HG02870 (cell line): ENCODE measurements around the gene RARA.

ENCODE experiments used
- ATAC-seq: cut with Tn5 transposase; IDR thresholded peaks from one replicate; pipeline ENCODE4 v1.9.1; 2021; ENCODE audit warnings: mild to moderate bottlenecking, moderate library complexity; ENCODE audit not compliant: unreplicated experiment

RARA gene

DNA sequence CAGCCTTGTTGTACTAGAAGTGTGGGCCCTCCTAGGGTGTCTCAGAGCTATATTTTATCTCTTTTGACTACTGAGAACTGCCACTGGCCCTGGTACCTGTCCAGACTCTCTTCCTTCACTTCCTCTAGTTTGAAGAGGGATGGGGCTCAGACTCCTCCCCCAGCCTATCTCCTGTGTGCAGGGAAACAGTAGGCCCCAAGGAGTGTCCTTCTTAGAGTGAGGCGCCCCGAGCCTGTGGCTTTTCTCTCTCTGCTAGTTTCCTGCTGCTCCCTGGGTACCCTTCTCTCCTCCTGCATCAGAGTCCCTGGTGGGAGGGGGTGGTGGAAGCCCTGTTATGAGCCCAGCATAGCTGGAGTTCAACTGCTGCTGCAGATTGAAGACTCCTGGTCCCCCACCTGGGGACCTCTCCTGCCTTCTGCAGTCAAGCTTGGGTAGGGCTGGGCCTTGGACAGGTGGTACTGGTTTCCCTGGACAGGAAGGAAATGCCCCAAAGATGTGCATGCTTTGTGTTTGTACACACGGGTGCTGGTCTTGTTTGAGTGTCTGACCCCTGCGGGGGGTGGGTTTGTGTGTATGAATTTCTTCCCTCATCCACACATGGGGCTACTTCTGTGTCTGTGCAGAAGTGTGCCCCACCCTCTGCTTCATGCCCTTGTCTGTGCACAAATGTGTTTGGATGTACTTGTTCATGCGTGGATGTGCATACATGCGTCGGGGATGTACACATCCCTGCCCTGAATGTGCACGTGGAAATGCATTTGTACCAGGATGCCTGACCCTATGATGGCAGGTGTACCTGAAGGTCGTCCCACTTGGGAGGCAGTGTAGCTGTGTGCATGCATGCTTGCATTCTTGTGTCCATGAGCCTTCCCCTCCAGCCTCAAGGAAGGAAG lies 6.9 kb downstream of the RARA start:
- ATAC-seq, result no peak

DNA sequence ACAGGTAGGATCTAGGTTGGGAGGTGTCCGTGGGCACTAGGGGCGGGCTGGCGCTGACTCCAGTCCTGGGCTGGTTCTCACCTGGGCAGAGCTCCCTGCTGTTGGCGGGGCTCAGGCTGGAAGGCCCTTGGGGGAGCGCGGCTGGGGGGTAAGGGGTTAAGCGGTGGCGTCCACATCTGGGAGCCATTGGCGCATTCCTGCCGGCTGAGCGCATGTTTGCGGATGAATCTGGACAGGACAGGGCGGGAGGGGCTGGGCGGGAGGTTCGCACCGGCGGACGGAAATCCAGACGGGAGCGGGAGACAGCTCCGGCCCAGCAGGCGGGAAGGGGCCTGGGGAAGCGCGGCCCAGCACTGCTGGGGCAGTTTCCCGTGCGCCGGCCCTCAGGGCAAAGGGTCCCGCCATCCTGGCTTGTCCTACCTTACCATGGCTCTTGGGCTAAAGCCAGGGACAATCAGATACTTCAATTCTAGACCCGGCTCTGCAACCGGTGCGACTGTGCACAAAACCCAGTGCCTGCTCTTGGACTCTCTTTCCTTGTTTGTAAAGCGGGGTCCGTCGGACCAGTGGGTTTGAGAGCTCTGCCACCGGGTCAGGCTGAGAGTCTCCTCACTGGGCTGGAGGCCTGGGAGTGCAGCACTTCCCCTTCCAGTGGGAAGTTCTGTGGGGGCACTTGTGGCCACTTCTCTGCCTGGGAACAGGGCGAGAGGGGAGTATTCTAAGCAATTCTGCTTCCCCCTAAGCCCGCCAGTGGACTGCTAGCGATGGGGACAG lies 7.8 kb downstream of the RARA start:
- no peak for ATAC-seq

DNA sequence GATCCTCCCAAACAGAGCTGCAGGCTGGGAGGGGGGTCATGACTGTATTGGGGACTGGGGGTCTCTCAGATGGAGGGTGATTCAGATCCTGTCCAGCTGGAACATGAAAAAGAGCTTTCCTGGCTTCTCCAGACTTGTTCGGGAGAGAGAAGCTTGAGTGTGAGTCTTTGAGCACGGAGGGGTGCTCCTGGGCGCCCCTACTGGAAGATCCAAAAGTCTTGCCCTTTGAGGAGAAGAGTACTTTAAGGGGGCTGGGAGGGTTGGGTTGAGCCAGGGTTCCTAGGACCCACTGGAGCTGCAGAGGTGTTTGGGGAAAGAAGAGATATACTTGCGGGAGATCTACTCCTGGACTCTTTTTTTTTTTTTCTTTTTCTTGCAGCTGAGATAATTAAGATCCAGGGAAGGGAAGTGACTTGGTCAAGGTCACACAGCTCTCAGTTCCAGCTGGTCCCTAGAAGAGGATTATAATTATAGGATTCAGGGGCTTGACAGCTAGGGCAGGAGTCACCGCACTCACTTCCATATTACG lies 8.4 kb downstream of the RARA start:
- ATAC-seq, result no peak

DNA sequence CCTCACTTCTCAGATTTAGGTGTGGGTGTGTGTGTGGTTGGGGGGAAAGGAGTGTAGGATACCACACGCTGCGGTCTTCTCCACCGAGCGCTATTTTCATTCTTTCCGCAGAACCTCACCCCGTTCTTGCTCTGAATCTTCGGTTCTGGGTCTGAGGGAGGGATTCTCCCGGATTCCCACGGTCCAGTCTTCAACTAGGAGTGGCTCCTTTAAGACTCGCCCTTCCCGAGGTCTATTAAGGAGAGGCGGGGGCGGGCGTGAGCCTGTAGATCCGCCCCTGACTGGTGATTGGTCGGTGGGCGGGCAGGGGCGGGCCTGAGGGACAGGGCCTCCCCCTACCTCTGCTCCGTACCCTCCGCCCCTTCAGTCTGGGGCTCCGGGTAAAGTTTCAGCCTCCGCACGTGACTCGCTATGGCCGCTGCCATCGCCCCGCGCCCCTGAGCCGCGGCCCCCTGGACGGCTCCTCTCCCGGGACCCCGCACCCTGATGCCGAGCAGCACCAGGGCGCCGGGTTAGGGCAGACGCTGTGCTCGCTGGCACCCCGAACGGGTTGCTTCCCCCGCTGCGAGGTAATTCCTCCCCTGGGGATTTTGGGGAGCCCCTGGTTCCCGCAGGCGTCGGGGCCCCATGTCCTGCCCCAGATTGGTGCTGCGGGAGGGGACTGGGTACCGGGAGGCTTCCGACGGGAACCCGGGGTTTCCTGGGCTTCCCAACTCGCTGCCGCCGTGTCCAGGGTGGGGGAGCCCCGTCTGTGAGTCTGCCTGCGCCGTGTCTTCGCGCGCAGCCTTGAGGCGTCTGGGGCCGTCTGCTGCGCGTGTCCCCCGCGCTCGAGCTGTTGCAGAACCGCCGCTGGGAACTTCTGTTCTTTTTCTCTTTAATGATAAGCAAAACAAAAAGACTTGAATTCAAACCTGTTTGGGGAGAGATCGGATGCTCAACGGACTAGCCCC lies 9.2 kb downstream of the RARA start:
- ATAC-seq, result peak; percentile 63

DNA sequence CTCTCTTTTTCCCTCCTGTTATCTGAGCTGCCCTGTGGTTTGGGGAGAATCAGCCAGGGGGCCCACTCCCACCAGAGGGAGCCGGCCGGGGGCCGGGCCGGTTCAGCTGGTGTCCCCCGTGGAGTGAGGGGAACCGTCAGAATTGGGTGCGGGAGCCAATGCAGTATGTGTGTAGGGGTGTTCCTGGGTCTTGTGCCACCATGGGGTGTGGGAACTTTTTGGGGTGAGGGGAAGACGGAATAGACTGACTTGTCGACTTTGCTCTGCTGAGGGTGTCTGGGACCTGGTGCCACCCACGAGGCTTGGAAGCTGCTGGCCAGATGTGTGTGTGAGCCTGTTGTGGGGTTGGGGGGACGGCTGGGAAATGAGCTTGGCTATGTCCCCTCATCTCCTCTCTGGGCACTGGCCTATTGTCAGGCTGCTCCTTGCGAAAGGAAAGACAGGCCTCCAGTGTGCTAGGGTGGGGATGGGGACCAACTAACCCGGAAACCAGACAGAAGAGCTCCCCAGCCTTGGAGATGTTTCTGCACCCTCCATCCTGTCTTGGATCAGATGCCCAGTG lies 9.9 kb downstream of the RARA start:
- ATAC-seq, result no peak

DNA sequence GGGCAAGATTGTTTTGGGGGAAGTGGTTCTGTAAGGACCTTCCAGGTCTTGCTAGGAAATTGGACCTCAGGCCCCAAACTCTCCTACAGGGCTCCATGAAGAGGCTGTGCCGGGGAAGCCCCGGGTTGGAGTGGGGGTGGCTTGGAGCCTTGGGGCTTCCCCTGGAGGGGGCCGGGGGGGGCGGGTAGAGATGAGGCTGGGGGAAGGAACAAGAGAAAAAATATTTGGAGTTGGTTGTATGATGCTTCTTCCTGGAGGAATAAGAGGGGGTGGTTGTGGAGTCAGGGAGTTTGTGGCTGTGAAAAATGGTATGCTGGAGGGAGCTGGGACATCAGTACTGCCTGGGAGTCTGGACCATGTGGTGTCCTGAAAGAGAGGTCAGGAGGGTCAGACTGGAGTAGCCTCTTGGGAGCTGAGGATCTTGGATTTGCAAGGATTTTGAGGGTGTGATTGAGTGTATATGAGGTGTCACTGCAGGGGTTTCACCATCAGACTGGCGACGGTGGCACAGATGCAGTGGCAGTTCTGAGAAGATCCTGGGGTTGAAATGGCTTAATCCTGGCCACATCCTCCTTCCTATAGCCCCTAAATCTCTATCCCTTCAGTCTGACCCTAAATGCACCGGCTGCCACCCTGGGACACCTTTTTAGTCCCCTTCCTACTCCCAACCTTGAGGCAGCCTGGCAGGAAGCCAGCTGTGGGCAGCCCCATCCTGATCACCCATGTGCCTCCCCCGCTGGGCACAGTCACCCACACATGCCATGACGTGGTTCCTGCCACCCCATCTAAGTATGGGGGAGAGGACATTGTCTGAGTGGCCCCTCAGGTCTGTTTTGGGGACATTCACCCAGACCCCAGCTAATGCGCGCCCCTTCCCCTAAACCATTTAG lies 10.9 kb downstream of the RARA start:
- ATAC-seq, result no peak

DNA sequence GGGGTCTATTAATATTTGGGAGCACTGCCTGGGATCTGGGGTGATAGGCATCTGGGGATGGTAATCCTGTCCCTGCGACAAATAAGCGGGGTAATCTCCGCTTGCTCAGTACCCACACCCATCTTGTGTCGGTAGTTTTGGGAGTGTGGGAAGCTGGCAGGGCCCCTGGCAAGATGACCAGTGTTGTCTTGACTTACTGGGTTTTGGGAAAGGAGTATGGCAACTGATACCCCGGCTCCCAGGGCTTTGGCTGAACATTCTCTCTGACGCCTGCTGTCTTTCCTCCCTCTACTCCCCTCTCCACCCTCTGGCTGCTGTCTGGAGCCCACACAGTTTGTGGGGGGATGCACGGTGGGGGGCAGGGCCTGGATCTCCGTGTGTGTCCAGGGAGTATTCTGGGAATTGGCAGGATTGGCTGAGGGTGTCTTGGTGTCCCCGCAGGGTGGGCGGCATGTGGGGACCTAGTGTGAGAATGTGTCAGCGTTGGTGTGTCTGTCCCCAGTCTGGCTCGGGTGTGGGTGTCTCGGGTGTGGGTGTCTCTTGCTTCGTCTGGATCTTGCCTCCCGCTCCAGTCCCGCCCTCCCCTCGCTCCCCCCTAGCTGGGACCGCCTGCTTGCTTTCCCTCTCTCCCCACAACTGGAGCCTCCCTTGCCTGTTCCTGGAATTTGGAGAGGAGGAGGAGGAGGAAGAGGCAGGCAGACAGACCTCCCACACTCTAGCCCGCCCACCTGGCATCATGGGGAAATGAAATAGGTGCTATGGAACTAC lies 12.0 kb downstream of the RARA start:
- no peak for ATAC-seq

DNA sequence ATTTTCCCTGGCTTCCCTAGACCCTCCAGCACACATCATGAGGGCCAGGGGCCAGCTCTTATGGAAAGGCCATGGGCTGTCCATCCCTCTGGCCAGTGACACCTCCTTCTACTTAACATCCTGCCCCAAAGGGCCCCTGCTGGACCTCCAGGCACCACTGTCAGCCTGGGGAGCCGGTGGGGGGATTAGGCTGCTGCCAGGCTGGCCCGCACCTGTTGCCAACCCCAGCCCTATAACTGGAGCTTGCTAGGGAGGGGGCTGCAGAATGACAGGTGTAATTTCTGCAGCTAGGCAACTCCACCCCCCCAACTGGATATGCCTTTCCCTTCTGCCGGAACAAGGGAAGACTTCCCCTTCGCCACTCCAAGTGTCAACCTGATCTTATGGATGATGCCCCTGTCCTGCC lies 12.5 kb downstream of the RARA start:
- no peak for ATAC-seq

DNA sequence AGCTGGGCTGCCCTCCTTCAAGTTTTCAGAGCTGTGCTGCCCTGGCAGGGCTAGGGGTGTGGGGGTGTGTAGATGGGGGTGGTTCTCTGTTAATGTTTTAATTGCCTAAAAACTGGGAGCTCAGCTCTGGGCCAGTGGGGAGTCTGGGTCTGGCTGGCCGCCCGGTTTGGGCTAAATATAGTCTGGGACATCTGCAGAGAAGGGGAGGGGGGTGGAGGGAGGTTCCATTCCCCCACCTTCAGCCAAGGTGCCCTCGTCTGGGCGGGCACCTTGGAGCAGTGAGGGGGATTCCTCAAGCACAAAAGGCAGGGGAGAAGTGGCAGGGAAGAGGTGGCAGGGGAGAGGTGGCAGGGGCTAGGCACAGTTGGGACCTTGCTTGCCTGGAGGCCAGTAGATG lies 13.0 kb downstream of the RARA start:
- no peak for ATAC-seq

DNA sequence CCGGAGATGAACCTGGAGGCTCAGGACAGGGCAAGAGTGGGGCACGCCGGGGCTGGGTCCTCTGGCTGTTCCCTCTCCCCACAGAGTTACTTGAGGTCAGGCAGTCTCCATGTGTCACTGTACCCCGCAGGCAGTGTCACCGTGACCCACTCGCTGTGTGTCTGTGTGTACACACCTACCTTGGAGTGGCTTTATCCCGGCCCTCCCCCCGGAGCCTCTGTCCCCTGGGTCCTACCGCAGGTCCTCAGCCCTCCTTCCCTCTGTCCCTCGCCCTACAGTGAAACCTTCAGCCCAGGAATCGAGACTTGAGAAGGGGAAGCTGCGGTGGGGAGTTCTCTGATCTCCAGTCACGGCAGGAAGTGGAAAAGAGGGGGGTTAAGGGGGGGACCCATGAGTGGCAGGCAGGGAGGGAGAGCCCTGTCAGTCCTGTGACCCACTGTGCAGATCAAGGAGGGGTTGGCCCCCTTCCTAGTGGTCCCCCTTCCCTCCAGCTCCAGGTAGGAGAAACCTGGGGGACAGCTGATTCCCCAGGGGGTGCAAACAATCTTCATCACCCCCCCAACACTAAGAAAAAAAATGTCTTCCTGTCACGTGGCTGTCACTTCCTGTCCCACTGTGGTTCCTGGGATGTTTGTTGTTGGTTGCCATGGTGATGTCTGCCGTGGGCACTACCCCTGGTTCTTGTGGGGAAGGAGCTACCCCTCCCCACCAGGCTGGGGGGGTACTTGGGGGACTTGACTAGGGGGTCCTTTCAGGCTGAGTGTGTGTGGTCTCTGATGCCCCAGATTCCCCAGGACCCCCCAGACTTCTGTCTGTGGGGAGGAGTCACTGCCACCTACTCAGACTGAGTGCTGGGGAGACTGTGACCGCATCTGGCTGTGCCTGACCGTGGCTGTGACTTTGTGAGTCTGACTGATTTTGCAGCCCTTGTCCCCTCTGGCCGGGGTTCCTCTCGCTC lies 13.7 kb downstream of the RARA start:
- no peak for ATAC-seq

DNA sequence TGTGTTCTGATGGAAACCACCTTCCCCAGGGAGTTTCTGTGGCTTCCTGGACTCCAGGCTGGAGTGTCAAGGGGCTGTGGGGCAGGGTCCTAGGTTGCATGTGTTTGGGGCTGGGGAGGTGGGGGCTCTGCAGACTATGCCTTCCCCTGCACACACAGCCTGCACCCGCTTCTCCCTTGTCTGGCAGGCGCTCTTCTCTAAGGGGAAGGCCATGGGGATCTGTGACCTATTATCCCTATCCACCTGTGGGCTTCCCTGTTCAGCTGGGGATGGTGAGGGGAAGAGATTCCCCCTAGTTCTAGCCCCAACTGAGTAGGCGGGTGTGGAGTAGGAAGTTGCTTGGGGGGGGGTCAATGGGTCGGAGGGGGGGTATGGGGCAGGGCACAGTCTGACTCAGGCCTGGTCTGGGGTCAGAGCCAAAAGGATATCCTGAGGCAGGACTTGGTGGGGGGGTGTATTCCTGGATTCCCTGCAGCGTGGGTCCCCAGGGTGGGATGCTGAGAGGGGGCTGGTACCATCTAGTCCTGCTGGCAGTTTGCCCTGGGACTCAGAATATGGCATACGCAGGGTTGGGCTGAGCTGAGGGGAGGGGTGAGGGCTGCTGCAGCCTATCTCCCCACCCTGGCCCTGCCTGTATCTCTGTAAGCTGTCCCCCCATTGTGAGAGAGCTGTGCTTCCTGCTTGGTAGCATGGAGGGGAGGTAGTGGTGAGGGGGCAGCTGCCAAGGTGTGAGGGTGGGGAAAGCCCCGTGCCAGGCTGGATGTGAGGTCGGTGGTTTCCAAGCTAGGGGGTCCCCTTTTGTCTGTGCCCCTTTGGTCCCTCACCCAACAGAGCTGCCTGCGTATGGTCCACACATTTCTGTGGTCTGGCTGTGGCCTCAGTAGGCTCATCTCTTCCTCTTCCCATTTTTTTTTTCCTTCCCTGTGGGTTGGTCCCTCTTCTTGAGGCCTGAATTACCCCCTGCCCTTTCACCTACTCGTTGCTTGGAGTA lies 14.7 kb downstream of the RARA start:
- ATAC-seq, result no peak

DNA sequence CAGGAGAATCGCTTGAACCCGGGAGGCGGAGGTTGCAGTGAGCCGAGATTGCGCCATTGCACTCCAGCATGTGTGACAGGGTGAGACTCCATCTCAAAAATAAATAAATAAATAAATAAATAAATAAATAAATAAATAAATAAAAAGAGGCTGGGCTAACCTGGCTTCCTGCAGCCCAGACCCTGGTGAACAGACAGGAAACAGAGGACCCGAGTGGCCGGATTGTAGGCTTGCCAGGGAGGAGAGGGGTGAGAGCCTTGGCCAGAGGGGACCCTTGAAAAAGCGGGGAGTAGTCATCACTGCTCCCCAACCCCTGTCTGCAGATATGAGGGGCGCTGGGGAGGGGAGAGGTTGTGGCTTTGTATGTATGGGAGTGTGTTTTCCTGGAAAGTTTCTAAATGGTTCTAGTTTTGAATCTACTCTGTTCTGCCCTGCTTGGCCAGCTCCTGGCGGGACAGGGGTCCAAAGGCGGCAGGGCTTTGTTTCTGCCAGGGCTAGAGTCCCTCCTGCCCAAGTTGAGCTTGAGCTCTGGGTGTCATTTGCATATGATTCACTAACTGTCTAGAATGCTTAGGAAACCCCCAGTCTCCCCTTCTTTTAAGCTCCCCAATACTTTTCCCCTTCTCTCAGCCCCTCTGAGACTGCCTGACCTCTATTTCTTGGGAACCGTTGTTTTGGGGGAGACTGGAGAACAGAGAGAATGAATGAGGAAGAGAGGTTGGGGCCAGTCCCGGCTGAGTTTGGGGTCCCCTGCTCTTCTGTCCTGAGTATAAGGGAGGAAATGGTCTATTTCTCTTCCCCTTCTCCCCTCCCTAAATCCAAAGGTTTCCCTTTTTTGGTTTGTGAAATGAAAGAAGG lies 16.4 kb downstream of the RARA start:
- ATAC-seq, result no peak

DNA sequence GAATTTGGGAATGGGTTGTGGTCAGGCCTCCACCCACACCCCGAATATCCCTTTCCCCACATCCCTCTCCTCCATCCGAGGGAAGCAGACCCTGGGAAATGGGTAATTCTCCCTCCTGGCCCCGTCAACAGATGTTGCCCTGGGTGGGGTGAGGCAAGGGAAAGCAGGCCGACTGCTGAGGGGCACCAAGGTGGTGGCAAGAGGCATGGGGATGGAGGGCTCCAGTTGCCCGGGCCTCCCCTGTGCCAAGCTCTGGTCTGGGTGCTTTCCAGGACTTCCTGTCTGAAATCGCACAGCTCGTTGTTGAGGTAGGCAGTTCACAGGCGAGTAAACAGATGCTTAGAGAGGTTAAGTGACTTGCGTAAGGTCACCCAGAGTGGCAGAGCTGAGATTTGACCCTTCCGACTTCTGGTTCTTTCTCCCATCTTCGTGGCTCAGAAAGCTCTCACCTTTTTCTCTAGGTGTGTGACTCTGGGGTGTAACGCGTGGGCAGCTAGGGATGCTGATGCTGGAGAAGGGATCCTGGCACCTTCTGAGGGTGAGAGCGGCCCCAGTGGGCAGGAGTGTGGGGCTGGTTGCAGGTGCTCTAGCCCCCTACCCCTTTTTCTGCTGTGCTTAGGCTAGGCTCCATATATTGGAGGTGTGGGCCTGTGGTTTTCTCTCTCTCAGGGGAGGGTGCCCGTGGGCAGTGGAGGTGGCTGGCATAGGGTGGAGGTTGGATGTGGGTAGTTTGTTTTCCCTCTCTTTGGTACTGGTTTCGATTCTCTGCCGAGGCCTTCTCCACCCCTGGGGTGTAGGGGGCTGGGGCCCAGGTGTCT lies 17.2 kb downstream of the RARA start:
- ATAC-seq, result no peak

DNA sequence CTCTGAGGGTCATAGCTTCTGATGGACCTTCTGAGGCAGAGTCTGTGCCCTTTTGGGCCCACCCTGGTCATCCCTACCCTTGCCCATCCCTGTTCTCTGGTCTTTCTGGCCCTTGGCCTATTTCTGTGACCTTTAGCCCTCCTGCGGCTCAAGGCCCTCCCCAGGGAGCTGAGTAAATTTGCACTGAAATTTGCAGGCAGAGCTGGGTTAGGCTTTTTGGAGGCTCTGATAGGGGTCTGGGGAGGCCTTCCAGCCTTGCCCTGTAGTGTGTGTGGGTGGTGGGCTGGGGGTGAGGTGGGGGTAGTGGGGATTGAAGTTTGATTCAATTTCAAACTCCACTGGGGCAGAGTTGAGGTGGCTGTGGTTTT lies 17.8 kb downstream of the RARA start:
- ATAC-seq, result no peak

DNA sequence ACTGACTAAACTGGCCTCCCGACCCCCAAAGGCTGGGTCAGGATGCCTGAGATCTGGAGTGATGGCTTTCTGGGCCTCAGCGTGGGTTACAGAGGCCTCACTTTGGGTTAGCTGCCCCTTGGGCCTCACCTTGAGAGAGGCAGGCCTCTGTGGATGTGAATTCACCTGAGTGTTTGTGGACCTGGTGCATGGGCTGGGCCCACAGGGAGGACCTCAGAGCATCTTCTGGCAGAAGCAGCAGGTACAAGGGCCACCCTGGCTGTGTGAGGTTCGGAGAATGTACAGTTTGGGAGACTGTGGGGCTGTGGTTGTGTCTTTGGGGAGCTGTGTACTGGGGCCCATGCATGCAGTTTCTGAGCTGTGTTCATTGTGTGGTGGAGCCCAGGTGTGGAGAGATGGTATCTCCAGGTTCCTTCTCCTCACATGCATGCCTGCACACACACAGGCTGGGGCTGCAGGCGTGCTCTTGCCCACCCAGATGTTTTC lies 18.3 kb downstream of the RARA start:
- no peak for ATAC-seq
